ENCODE measurements around the gene GPD2.

- no peak for TF ChIP-seq CTCF (IDR thresholded peaks at IDR 0.05)
- TF ChIP-seq POLR2A (IDR thresholded peaks at IDR 0.05) = no peak
These were observed 5.2 kb upstream of the GPD2 start for GRCh38 chr2:156430980-156431358.

All from breast epithelium (tissue), 3 donors.